OCI-LY3 (cell line): ENCODE measurements around the gene DPY19L1.

ENCODE experiments used
- EZH2phosphoT487 ChIP-seq: fragments of 200-600 bp; shearing (Covaris generic); IDR thresholded peaks from 2 replicates; pipeline ENCODE4 v1.6.1; 2018; ENCODE audit warnings: antibody characterized with exemption, mixed run types, low read depth
- TF ChIP-seq, protein P1 (sequence below): fragments of 200-600, 300-600 bp; sonication (generic); IDR thresholded peaks from 2 replicates; pipeline ENCODE4 v1.5.1; 2014; ENCODE audit warnings: antibody characterized with exemption, low read length, low read depth

DNA sequence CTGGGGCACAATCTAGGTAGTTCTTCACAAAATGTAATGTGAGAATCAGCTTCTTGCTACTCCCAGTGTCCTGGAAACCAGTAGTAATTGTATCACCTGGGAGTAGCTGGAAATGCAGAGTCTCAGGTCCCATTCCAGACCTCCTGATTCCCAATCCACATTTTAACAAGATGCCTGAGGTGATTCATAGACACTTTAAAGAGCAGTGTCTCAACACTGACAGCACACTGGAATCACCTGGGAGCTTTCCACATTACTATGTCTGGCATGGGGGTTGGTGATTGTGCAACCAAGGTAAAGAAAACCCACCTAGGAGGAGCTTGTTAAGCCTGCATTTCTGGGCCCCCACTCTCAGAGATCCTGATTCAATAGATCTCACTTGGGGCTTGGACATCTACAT, 11.1 kb downstream of the DPY19L1 start:
- TF ChIP-seq, protein P1, sequence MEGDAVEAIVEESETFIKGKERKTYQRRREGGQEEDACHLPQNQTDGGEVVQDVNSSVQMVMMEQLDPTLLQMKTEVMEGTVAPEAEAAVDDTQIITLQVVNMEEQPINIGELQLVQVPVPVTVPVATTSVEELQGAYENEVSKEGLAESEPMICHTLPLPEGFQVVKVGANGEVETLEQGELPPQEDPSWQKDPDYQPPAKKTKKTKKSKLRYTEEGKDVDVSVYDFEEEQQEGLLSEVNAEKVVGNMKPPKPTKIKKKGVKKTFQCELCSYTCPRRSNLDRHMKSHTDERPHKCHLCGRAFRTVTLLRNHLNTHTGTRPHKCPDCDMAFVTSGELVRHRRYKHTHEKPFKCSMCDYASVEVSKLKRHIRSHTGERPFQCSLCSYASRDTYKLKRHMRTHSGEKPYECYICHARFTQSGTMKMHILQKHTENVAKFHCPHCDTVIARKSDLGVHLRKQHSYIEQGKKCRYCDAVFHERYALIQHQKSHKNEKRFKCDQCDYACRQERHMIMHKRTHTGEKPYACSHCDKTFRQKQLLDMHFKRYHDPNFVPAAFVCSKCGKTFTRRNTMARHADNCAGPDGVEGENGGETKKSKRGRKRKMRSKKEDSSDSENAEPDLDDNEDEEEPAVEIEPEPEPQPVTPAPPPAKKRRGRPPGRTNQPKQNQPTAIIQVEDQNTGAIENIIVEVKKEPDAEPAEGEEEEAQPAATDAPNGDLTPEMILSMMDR: no peak
- TF ChIP-seq EZH2phosphoT487: no peak
